ENCODE results near the gene FGD5.
"Not testable (repeated sequence)": the region's sequence is repeated elsewhere in the genome, so short reads cannot be mapped to it uniquely, and the experiment has no call there.

FGD5 gene

DNA sequence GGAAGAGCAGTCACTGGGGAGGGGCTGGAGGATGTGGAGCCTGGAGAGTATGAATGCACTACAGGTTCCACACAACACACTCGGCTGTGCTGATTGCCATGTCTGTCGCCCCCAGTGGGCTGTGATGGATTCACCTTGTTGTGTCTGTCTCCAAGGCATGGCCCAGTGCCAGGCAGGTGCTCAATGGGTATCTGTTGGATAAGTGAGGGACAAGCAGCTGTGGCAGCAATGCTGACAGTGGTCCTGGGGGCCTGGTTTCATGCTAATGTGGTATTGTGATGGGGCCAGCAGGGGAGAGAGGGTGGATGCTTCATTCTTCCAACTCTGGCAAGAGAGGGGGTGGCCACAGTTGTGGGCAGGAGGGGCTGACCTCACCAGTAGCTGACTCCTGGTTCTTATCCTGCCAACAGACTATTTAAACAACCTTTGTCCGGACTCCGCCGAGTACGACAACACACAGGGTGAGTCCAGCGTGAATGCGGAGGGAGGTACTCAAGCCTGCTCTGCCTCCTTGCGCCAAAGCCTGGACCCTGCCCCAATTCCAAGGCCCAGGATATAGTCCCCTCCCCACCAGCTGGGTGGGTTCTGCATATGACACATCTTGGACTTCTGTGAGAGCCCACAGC lies 81.3 kb downstream of the FGD5 start:
- no peaks in the 10 kb centered on the region for H3K79me2 ChIP-seq (ENCODE audit: control insufficient read depth, low read length)
- H3K4me1 ChIP-seq (ENCODE audit: control insufficient read depth, low read length): no peaks in the 10 kb centered on the region
- H3K27me3 ChIP-seq (ENCODE audit: control insufficient read depth, low read length): peaks cover 9% of the 10 kb centered on the region; the same call in 1 of the 2 replicates
- no peak overlapping the region for H3K4me3 ChIP-seq (ENCODE audit: low read length)
- H3K4me2 ChIP-seq (ENCODE audit: low read length): no peak overlapping the region
- H3K27ac ChIP-seq (ENCODE audit: low read depth, low read length): no peak overlapping the region
- H3F3A ChIP-seq (ENCODE audit: control insufficient read depth, insufficient read depth): no peaks in the 10 kb centered on the region
- no peaks in the 10 kb centered on the region for H4K20me1 ChIP-seq (ENCODE audit: control insufficient read depth, insufficient read depth, low read depth, low read length)
- no peaks in the 10 kb centered on the region for H3K9me3 ChIP-seq (ENCODE audit: control insufficient read depth, insufficient read depth, low read length)
- no peaks in the 10 kb centered on the region for H3K9me2 ChIP-seq (replicated peaks; ENCODE audit: control insufficient read depth, low read length)
- H3K36me3 ChIP-seq (ENCODE audit: control insufficient read depth, low read length): no peaks in the 10 kb centered on the region
- no peak for TF ChIP-seq EZH2phosphoT487 (IDR thresholded peaks at IDR 0.05; ENCODE audit: borderline replicate concordance, low read length)
- TF ChIP-seq, protein P1, sequence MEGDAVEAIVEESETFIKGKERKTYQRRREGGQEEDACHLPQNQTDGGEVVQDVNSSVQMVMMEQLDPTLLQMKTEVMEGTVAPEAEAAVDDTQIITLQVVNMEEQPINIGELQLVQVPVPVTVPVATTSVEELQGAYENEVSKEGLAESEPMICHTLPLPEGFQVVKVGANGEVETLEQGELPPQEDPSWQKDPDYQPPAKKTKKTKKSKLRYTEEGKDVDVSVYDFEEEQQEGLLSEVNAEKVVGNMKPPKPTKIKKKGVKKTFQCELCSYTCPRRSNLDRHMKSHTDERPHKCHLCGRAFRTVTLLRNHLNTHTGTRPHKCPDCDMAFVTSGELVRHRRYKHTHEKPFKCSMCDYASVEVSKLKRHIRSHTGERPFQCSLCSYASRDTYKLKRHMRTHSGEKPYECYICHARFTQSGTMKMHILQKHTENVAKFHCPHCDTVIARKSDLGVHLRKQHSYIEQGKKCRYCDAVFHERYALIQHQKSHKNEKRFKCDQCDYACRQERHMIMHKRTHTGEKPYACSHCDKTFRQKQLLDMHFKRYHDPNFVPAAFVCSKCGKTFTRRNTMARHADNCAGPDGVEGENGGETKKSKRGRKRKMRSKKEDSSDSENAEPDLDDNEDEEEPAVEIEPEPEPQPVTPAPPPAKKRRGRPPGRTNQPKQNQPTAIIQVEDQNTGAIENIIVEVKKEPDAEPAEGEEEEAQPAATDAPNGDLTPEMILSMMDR (IDR thresholded peaks at IDR 0.05; ENCODE audit: low read depth, low read length, poor library complexity, severe bottlenecking): no peak

DNA sequence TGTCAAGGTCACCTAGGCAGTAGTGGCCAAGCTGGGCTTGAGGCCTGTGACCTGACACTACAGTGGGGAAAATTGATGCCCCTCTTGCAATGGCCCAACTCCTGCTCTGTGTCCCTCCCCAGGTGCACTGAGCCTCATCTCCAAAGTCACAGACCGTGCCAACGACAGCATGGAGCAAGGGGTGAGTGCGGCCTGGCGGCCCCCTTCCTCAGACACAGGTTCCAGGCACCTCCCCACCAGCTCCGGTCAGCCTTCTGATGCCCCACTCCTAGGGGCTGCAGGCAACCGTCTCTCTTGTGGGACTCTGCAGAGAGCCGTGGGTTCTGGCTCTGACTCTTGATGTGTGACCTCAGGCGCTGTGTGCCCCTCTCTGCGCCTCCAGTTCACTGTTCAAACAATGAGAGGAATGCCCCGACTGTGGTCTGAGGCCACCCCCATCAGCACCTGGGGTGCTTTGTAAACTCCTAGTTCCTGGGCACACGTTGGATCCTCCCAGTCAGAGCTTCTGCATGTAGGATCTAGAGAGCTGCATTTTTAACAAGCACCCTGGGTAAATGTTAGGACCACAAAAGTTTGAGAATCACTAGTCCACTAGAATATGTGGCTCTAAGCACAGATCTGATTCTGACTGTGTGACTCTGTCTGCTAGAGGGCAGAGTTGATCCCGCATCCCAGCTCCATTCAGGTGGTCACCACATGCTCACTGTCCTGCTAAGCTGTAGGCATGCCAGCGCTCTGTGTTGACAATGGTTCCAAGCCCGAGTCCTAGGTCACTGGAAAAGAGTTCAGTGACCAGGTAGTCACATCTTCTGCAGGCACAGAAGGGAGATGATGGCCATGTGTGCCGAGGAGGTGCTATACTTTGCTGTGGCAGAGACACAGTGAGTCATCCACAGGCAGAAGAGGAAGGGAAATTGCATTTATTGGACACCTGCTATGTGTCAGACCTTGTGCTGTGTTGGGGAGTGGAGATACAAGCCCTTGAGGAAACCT lies 82.4 kb downstream of the FGD5 start:
- H4K20me1 ChIP-seq (ENCODE audit: control insufficient read depth, insufficient read depth, low read depth, low read length): no peaks in the 10 kb centered on the region
- no peak overlapping the region for H3K4me2 ChIP-seq (ENCODE audit: low read length)
- H3K27me3 ChIP-seq (ENCODE audit: control insufficient read depth, low read length): peaks cover 3% of the 10 kb centered on the region; the same call in 1 of the 2 replicates
- no peaks in the 10 kb centered on the region for H3K9me2 ChIP-seq (replicated peaks; ENCODE audit: control insufficient read depth, low read length)
- no peaks in the 10 kb centered on the region for H3K36me3 ChIP-seq (ENCODE audit: control insufficient read depth, low read length)
- no peaks in the 10 kb centered on the region for H3K4me1 ChIP-seq (ENCODE audit: control insufficient read depth, low read length)
- H3K4me3 ChIP-seq (ENCODE audit: low read length): no peak overlapping the region
- no peak overlapping the region for H3K27ac ChIP-seq (ENCODE audit: low read depth, low read length)
- no peaks in the 10 kb centered on the region for H3K79me2 ChIP-seq (ENCODE audit: control insufficient read depth, low read length)
- TF ChIP-seq EZH2phosphoT487 (IDR thresholded peaks at IDR 0.05; ENCODE audit: borderline replicate concordance, low read length): no peak
- TF ChIP-seq, protein P1 (IDR thresholded peaks at IDR 0.05; ENCODE audit: low read depth, low read length, poor library complexity, severe bottlenecking): no peak
- H3K9me3 ChIP-seq (ENCODE audit: control insufficient read depth, insufficient read depth, low read length): peaks cover 5% of the 10 kb centered on the region
- no peaks in the 10 kb centered on the region for H3F3A ChIP-seq (ENCODE audit: control insufficient read depth, insufficient read depth)

DNA sequence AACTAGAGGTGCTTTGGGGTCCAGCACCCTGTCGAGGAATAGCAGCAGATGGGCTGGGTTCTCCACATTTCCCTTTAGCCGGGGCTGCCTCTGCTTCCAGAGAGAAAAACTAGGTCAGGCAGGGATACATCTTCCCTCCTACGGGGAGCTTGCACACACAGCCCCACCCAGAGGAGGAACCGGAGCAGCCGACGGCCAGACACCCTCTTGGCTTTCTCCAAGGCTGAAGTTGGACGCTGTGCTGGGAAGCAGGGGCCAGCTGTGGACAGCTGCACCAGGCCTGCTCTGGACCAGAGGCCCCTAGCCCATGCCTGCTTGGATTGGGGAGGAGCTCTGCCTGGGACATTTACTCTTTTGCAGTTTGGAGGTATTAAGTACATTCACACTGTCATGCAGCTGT lies 84.0 kb downstream of the FGD5 start:
- H3K27me3 ChIP-seq (ENCODE audit: control insufficient read depth, low read length): no peaks in the 10 kb centered on the region; the same call in 1 of the 2 replicates
- TF ChIP-seq, protein P1 (IDR thresholded peaks at IDR 0.05; ENCODE audit: low read depth, low read length, poor library complexity, severe bottlenecking): no peak
- no peak for TF ChIP-seq EZH2phosphoT487 (IDR thresholded peaks at IDR 0.05; ENCODE audit: borderline replicate concordance, low read length)
- no peaks in the 10 kb centered on the region for H3K79me2 ChIP-seq (ENCODE audit: control insufficient read depth, low read length)
- H3K4me3 ChIP-seq (ENCODE audit: low read length): no peak overlapping the region
- H3K4me1 ChIP-seq (ENCODE audit: control insufficient read depth, low read length): no peaks in the 10 kb centered on the region
- no peaks in the 10 kb centered on the region for H3F3A ChIP-seq (ENCODE audit: control insufficient read depth, insufficient read depth)
- H4K20me1 ChIP-seq (ENCODE audit: control insufficient read depth, insufficient read depth, low read depth, low read length): no peaks in the 10 kb centered on the region
- no peak overlapping the region for H3K27ac ChIP-seq (ENCODE audit: low read depth, low read length)
- no peaks in the 10 kb centered on the region for H3K9me2 ChIP-seq (replicated peaks; ENCODE audit: control insufficient read depth, low read length)
- no peaks in the 10 kb centered on the region for H3K36me3 ChIP-seq (ENCODE audit: control insufficient read depth, low read length)
- no peak overlapping the region for H3K4me2 ChIP-seq (ENCODE audit: low read length)
- peaks cover 5% of the 10 kb centered on the region for H3K9me3 ChIP-seq (ENCODE audit: control insufficient read depth, insufficient read depth, low read length)

DNA sequence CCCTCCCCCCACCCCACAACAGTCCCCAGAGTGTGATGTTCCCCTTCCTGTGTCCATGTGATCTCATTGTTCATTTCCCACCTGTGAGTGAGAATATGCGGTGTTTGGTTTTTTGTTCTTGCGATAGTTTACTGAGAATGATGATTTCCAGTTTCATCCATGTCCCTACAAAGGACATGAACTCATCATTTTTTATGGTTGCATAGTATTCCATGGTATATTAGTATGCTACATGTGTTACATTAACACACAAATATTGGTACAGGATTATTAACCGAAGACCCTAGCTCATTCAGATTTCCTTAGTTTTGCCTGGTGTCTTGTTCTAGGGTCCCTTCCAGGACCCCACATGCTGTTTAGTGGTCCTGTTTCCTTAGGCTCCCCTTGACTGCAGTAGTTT lies 84.7 kb downstream of the FGD5 start:
- not testable (repeated sequence) for H3K4me3 ChIP-seq (ENCODE audit: low read length); H3K27ac ChIP-seq (ENCODE audit: low read depth, low read length); H3K9me2 ChIP-seq (replicated peaks; ENCODE audit: control insufficient read depth, low read length); H4K20me1 ChIP-seq (ENCODE audit: control insufficient read depth, insufficient read depth, low read depth, low read length); H3K4me2 ChIP-seq (ENCODE audit: low read length); H3K79me2 ChIP-seq (ENCODE audit: control insufficient read depth, low read length); H3K36me3 ChIP-seq (ENCODE audit: control insufficient read depth, low read length); H3K9me3 ChIP-seq (ENCODE audit: control insufficient read depth, insufficient read depth, low read length); H3K4me1 ChIP-seq (ENCODE audit: control insufficient read depth, low read length); H3K27me3 ChIP-seq (ENCODE audit: control insufficient read depth, low read length); H3F3A ChIP-seq (ENCODE audit: control insufficient read depth, insufficient read depth)
